GM12891 (cell line): ENCODE data around the gene TOP1.

Source experiments
- PAX5 ChIP-seq: IDR thresholded peaks from 2 replicates; pipeline ENCODE4 v1.6.1; 2011; ENCODE audit warnings: low read length, moderate library complexity, mild to moderate bottlenecking; ENCODE audit not compliant: insufficient read depth, severe bottlenecking
- POLR2A ChIP-seq: IDR thresholded peaks from 2 replicates; pipeline ENCODE4 v1.6.1; 2011; ENCODE audit warnings: low read depth, low read length, control low read depth
- POLR2AphosphoS5 ChIP-seq: IDR thresholded peaks from 2 replicates; pipeline ENCODE4 v1.6.1; 2011; ENCODE audit warnings: low read depth, low read length, control low read depth
- TAF1 ChIP-seq: IDR thresholded peaks from 2 replicates; pipeline ENCODE4 v1.6.1; 2011; ENCODE audit warnings: low read depth, low read length, control low read depth

- no peak for TF ChIP-seq POLR2A
- no peak for TF ChIP-seq POLR2AphosphoS5
- no peak for TF ChIP-seq PAX5
- no peak for TF ChIP-seq TAF1
These were observed 1.3 kb upstream of the TOP1 start for GRCh38 chr20:41027366-41027765.
